NCI-H2029 (cell line): ENCODE measurements around the gene KCNAB1.
A peak's percentile ranks its signal among the peaks of the same experiment; 100 is the strongest.
"Not testable (repeated sequence)": the region's sequence is repeated elsewhere in the genome, so short reads cannot be mapped to it uniquely, and the experiment has no call there.

ENCODE experiments used
- DNase-seq: peaks from one replicate; lab custom pipeline; 2025; lab: John Stamatoyannopoulos, UW

Gene KCNAB1

GRCh38 chr3:156137397-156137796, 17.0 kb downstream of the KCNAB1 start:
- DNase-seq: not testable (repeated sequence)

GRCh38 chr3:156140001-156140595, 19.7 kb downstream of the KCNAB1 start:
- no peak for DNase-seq

- DNase-seq: no peak
These were observed 22.3 kb downstream of the KCNAB1 start for GRCh38 chr3:156142702-156143101.

- DNase-seq: no peak
These were observed 22.8 kb downstream of the KCNAB1 start for GRCh38 chr3:156143136-156143535.

GRCh38 chr3:156144060-156144459, 23.7 kb downstream of the KCNAB1 start:
- DNase-seq: no peak

- no peak for DNase-seq
These were observed 25.5 kb downstream of the KCNAB1 start for GRCh38 chr3:156145866-156146265.

- no peak for DNase-seq
These were observed 28.1 kb downstream of the KCNAB1 start for GRCh38 chr3:156148345-156148945.

GRCh38 chr3:156148946-156149381, 28.6 kb downstream of the KCNAB1 start:
- no peak for DNase-seq

GRCh38 chr3:156149876-156150275, 29.5 kb downstream of the KCNAB1 start:
- DNase-seq: no peak

- DNase-seq: peak; percentile 39
These were observed 30.2 kb downstream of the KCNAB1 start for GRCh38 chr3:156150434-156151066.

GRCh38 chr3:156151824-156152428, 31.5 kb downstream of the KCNAB1 start:
- peak; percentile 66 for DNase-seq

- DNase-seq: no peak
These were observed 38.4 kb downstream of the KCNAB1 start for GRCh38 chr3:156158656-156159295.

- no peak for DNase-seq
These were observed 40.3 kb downstream of the KCNAB1 start for GRCh38 chr3:156160647-156161046.

- peak; percentile 41 for DNase-seq
These were observed 40.8 kb downstream of the KCNAB1 start for GRCh38 chr3:156161172-156161571.

GRCh38 chr3:156163848-156164247, 43.5 kb downstream of the KCNAB1 start:
- no peak for DNase-seq

GRCh38 chr3:156166808-156167207, 46.4 kb downstream of the KCNAB1 start:
- no peak for DNase-seq

- no peak for DNase-seq
These were observed 50.2 kb downstream of the KCNAB1 start for GRCh38 chr3:156170571-156170970.

- DNase-seq: peak; percentile 13
These were observed 51.2 kb downstream of the KCNAB1 start for GRCh38 chr3:156171281-156172267.

GRCh38 chr3:156172536-156172935, 52.2 kb downstream of the KCNAB1 start:
- no peak for DNase-seq

- peak; percentile 1 for DNase-seq
These were observed 54.0 kb downstream of the KCNAB1 start for GRCh38 chr3:156174229-156174847.

- peak; percentile 66 for DNase-seq
These were observed 55.2 kb downstream of the KCNAB1 start for GRCh38 chr3:156175570-156175969.
